Measurements from ENCODE around the gene SGIP1. TPM values are rescaled to one million over a fixed set of nuclear protein-coding genes. Genes with fewer than 3 reads are reported as not detected.
"Not testable (repeated sequence)": the region's sequence is repeated elsewhere in the genome, so short reads cannot be mapped to it uniquely, and the experiment has no call there.

The SGIP1 gene
- total RNA-seq, 1 donor from 2014 or later = 2.6 TPM

- no peak for DNase-seq
Measured at GRCh38 chr1:66731170-66731865, 197.4 kb downstream of the SGIP1 start.

GRCh38 chr1:66732407-66733166, 198.6 kb downstream of the SGIP1 start:
- no peak for DNase-seq

DNA sequence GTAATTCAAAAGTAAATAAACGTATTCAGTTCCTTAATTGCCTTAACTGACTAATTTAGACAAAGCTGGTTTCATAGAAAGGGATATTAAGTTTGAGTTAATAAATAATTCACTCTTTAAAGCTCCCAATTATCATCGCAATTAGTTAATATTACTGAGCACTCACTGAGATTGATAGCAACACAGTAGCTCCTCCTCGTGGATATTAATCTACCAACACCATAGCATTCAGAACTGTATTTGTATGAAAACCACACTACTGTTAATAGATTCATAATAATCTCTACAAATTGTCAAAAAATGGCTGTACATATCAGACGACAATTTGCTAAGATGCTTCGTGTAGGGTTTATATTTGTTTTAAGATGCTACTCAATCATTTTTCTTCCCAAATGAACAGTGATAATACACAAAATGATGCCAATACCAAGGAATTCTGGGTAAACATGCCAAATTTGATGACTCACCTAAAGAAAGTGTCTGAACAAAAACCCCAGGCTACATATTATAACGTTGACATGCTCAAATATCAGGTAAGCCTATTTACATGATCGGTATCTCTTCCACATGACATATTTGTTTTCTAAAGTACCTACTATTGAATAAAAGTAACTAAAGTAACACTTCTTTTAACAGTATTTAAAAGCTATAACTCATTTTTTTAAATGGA, 199.5 kb downstream of the SGIP1 start:
- DNase-seq = no peak

- DNase-seq = not testable (repeated sequence)
Measured at GRCh38 chr1:66734531-66734930, 200.6 kb downstream of the SGIP1 start.

GRCh38 chr1:66737836-66738235, 203.9 kb downstream of the SGIP1 start:
- DNase-seq = no peak

DNA sequence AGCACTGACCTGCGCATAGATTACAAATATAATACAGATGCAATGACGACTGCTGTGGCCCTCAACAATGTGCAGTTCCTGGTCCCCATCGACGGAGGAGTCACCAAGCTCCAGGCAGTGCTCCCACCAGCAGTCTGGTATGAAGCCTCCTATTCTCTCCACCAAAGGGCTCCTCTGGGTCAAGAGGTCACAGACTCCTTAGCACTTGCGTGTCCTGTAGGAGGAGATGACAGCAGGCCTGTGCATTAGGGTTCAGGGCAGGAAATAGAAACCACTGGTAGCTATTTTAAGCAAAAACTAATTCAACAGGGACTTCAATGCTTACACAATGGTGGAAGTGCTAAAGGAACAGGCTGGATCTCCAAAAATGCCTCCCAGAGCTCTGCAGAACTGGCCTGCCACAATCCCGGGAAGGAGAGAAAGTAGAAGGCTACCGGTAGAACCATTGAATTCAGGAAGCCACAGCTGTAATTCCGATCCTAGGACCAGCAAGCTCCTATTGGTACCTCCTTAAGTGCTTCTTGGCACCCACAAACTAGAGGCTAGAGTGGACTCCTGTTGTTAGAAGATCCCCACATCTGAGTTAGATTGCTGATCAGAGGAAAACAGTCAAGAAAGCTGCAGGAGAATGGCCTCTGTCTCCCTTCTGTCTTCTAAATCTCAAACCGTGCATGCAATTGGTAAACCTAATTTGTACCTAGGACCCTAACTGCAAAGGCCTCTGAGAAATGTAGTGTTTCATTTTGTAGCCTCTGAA, 205.6 kb downstream of the SGIP1 start:
- no peak for DNase-seq

- no peak for DNase-seq
Measured at GRCh38 chr1:66745451-66745850, 211.5 kb downstream of the SGIP1 start.

- no peak for DNase-seq
Measured at GRCh38 chr1:66747501-66747900, 213.5 kb downstream of the SGIP1 start.

DNA sequence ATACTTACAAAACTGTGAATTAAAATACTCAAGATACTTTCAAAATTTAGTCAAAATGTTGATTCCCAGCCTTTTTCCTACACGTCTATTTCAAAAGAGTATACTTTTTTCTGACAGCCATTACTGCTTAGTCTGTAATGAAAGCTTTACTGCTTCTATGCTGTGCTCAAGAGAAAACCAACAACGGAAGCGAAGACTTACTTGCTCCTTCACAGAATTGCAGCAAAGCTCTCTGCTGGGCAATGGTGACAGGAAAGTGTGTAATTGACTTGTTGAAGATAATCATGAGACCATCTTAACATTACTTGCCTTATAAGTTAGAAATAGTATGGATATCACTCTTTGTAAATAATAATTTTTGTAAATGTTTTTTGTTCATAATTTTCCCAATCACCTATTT, 216.6 kb downstream of the SGIP1 start:
- no peak for DNase-seq

GRCh38 chr1:66751160-66751559, 217.2 kb downstream of the SGIP1 start:
- DNase-seq = no peak

DNA sequence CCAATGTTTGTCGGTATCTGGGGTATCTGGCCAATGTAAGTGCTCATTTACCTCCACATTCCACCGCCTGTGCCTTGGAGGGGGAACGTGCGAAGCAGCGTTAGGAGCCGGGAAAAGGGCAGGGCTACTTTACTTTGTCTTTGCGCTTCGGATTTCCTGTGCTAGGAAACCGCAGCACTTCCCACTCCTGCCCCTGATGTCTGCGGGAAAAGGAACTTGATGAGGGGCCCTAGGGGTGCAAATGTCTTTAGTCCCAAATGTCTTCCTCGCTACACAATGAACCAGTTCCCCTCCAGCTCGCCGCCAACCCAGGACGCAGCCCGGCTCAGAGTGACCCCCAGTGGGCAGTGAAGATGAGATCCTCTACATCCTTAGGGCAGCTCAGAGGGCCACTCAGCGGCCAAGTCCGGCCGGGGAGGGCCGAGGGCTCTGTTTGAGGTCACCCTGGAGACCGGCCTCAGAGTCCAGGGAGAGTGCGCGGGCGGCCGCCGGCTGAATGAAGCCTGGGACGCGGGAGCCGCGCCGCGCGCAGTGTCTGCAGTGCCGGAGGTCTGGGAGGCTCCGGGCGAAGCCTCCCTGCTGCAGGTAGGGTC, 218.1 kb downstream of the SGIP1 start, which contains the start of gene DYNLT5:
TSS of gene DYNLT5 (plus strand) at position 460 of the 593 bp plus-strand sequence. CDS start 2,200 bp downstream, outside the sequence.
- DNase-seq = peak; percentile 45

- no peak for DNase-seq
Measured at GRCh38 chr1:66752671-66753371, 218.9 kb downstream of the SGIP1 start.

- no peak for DNase-seq
Measured at GRCh38 chr1:66757722-66758240, 223.8 kb downstream of the SGIP1 start.

GRCh38 chr1:66758241-66758755, 224.3 kb downstream of the SGIP1 start:
- peak; percentile 71 for DNase-seq

- DNase-seq = no peak
Measured at GRCh38 chr1:66760506-66760905, 226.6 kb downstream of the SGIP1 start.

DNA sequence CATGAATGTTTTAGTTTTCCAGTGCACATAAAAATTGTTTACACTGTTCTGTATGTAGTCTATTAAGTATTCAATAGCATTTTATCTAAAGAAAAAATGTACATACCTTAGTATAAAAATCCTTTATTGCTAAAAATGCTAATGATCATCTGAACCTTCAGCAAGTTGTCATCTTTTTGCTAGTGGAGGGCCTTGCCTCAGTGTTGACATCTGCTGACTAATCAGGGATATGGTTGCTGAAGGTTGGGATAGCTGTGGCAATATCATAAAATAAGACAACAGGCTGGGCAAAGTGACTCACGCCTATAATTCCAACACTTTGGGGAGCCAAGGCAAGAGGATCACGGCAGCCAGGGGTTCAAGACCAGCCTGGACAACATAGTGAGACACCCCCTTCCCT, 227.3 kb downstream of the SGIP1 start:
- DNase-seq = no peak

DNA sequence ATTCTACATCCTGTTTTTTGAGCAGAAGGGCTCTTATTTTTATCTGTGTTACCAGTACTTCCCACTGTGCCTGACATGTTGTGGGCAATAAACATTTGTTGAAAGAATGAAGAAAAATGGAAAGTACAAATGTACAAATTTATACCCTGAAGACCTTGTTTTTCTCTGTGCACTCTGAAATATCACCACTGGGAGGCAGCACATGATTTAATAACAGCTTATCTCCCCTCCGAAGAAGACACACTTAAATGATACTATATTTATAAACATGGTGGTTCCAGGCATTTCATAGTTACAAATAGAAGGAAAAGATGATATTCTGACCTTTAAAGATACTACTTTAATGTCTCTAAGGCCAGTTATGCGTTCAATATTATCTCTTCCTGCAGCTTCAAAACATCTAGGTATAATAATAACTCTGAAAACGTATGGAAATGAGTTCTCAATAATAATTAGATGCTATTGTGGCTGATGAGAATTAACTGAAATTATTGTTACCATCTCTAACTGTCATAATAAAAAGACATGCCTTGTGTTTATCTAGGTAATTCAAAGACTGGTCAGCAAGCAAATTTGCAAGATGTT, 231.1 kb downstream of the SGIP1 start:
- DNase-seq = peak; percentile 75

DNA sequence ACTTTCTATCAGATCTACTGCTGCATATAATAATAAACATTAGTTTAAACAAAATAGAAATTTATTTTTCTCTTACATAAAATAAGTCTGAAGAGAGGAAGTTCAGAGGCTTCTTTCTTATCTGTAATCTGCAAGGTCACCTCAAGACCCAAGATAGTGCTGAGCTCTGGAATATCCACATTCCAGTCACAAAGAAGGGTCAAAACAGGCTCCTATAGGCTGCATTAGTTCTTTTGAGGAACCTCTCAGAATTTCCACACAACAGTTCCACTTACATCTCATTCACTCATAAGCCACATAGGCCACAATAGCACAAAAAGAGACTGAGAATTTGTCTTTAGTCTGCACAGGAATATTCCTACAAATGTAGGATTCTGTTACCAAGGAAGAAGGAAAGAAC, 233.7 kb downstream of the SGIP1 start:
- DNase-seq = no peak

DNA sequence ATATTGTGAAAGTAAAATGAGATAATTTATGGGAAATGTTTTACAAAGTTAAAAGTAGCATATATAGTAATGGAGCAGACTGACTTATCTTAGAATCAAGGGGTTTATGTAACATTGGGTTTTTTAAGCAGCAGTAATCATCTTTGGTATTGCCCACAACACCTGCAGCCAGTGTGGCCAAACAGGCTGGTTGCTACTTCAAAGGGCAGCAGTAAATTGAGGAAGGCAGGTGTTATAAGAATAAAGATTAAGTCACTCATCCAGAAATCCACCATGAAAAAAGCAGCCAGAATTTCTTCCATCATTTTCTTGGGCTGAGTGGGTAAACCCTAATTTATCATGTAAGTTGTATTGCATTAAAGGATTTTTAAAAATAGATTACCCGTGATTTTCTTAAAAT, 235.0 kb downstream of the SGIP1 start:
- no peak for DNase-seq

DNA sequence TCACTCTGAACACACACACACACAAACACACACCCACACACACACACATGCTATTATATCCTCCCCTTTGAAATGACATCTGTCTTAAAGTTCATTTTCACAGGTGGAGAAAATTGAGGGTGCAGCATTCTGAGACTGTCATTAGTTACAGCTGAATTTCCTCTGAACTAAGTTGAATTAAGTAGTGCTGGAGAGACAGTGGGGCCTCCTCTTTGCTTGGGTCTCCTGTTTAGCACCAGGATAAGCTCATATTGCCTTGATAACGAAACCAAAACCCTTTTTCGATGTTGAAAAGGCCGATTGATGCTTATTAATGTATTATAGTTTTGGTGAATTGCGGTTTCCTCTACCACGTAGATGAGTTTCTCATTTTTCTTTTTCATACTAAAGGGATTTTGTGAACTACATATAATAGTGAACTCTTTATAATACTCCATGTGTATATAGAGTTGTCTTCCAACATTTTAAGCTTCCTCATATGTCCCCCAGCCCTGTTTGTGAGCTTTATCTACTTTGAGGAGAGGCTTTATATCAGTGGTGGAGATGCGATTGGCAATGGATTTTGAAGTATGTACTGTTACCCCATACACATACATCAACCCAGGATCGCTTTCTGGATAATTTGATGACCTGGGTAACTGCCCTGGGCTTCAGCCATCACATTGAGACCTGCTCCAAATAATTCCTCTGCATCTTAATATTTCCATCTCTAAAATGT, 235.7 kb downstream of the SGIP1 start:
- DNase-seq = no peak

Measured in tongue (tissue), 2 donors.